ENCODE data around the gene PLCD1.

PLCD1 gene

GRCh38 chr3:38022896-38023709 lies 6.3 kb downstream of the PLCD1 start (continued):
- TF ChIP-seq, protein P1, sequence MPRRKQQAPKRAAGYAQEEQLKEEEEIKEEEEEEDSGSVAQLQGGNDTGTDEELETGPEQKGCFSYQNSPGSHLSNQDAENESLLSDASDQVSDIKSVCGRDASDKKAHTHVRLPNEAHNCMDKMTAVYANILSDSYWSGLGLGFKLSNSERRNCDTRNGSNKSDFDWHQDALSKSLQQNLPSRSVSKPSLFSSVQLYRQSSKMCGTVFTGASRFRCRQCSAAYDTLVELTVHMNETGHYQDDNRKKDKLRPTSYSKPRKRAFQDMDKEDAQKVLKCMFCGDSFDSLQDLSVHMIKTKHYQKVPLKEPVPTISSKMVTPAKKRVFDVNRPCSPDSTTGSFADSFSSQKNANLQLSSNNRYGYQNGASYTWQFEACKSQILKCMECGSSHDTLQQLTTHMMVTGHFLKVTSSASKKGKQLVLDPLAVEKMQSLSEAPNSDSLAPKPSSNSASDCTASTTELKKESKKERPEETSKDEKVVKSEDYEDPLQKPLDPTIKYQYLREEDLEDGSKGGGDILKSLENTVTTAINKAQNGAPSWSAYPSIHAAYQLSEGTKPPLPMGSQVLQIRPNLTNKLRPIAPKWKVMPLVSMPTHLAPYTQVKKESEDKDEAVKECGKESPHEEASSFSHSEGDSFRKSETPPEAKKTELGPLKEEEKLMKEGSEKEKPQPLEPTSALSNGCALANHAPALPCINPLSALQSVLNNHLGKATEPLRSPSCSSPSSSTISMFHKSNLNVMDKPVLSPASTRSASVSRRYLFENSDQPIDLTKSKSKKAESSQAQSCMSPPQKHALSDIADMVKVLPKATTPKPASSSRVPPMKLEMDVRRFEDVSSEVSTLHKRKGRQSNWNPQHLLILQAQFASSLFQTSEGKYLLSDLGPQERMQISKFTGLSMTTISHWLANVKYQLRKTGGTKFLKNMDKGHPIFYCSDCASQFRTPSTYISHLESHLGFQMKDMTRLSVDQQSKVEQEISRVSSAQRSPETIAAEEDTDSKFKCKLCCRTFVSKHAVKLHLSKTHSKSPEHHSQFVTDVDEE (CRISPR knock-in tag; IDR thresholded peaks at IDR 0.05) = no peak
- TF ChIP-seq ZNF8 (CRISPR knock-in tag; IDR thresholded peaks at IDR 0.05) (no peak), TOX (CRISPR knock-in tag; IDR thresholded peaks at IDR 0.05; ENCODE audit: borderline replicate concordance) (no peak), CSRNP3 (CRISPR knock-in tag; IDR thresholded peaks at IDR 0.05) (no peak), ZNF70 (CRISPR knock-in tag; IDR thresholded peaks at IDR 0.05) (no peak), PPARA (CRISPR knock-in tag; IDR thresholded peaks at IDR 0.05; ENCODE audit: borderline replicate concordance) (no peak), BACH2 (CRISPR knock-in tag; IDR thresholded peaks at IDR 0.05; ENCODE audit: borderline replicate concordance) (no peak), TCF4 (CRISPR knock-in tag; IDR thresholded peaks at IDR 0.05; ENCODE audit: borderline replicate concordance) (no peak)

DNA sequence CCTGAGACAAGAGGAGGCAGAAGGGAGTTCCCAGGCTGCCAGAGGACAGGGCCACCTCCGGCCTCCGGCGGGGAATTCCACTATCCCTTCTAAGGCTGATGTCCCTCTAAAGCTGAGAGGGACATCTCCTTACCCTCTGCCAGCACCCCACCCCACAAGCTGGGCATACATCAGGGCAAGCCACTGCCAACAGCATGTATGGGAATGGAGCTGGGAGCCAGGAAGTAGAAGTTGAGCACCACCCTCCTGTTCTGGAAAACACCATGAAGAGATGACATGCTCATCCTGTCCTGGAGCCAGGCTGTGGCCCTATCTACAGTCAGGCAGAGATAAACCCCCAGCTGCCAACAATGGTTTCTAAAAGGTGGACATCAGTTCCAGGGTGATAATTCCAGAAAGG lies 7.1 kb downstream of the PLCD1 start:
- no peak for ATAC-seq
- TF ChIP-seq RARB (CRISPR knock-in tag; IDR thresholded peaks at IDR 0.05) (no peak), PPARA (CRISPR knock-in tag; IDR thresholded peaks at IDR 0.05; ENCODE audit: borderline replicate concordance) (no peak), ZNF70 (CRISPR knock-in tag; IDR thresholded peaks at IDR 0.05) (no peak), CSRNP3 (CRISPR knock-in tag; IDR thresholded peaks at IDR 0.05) (no peak), GLIS3 (CRISPR knock-in tag; IDR thresholded peaks at IDR 0.05) (no peak), TCF4 (CRISPR knock-in tag; IDR thresholded peaks at IDR 0.05; ENCODE audit: borderline replicate concordance) (no peak), ZNF8 (CRISPR knock-in tag; IDR thresholded peaks at IDR 0.05) (no peak), BACH2 (CRISPR knock-in tag; IDR thresholded peaks at IDR 0.05; ENCODE audit: borderline replicate concordance) (no peak), ISL1 (CRISPR knock-in tag; IDR thresholded peaks at IDR 0.05) (no peak), CREB5 (CRISPR knock-in tag; IDR thresholded peaks at IDR 0.05; ENCODE audit: low read depth) (no peak), ZFP30 (CRISPR knock-in tag; IDR thresholded peaks at IDR 0.05) (no peak), OSR1 (CRISPR knock-in tag; IDR thresholded peaks at IDR 0.05) (no peak), CSDC2 (CRISPR knock-in tag; IDR thresholded peaks at IDR 0.05) (no peak), ZFP3 (CRISPR knock-in tag; IDR thresholded peaks at IDR 0.05) (no peak), TOX (CRISPR knock-in tag; IDR thresholded peaks at IDR 0.05; ENCODE audit: borderline replicate concordance) (no peak)
- TF ChIP-seq, protein P2, sequence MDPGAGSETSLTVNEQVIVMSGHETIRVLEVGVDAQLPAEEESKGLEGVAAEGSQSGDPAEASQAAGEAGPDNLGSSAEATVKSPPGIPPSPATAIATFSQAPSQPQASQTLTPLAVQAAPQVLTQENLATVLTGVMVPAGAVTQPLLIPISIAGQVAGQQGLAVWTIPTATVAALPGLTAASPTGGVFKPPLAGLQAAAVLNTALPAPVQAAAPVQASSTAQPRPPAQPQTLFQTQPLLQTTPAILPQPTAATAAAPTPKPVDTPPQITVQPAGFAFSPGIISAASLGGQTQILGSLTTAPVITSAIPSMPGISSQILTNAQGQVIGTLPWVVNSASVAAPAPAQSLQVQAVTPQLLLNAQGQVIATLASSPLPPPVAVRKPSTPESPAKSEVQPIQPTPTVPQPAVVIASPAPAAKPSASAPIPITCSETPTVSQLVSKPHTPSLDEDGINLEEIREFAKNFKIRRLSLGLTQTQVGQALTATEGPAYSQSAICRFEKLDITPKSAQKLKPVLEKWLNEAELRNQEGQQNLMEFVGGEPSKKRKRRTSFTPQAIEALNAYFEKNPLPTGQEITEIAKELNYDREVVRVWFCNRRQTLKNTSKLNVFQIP (CRISPR knock-in tag; IDR thresholded peaks at IDR 0.05; ENCODE audit: borderline replicate concordance, low read depth) = no peak
- TF ChIP-seq, protein P1 (CRISPR knock-in tag; IDR thresholded peaks at IDR 0.05) = no peak

All from SK-N-SH treated with all-trans-retinoic acid at 6 μM for 48 hours (cell line).